Heart right ventricle (tissue), 16 donors: ENCODE results near the gene RPS6KA6. TPM values are rescaled to one million over a fixed set of nuclear protein-coding genes. Genes with fewer than 3 reads are reported as not detected.

Source experiments
- ATAC-seq, 8 donors: fragments of 200-7000 bp; cut with Tn5 transposase; one replicate each; pipeline ENCODE4 v1.9.1; 2020; ENCODE audit warnings: mild to moderate bottlenecking in 8 of 8, moderate library complexity in 8 of 8, moderate number of reproducible peaks in 1 of 8
- DNase-seq, 2 donors: peaks; one replicate each; pipeline ENCODE4 v3.0.0-alpha.2; 2020
- H3K27ac ChIP-seq, 10 donors: fragments of 200-600 bp; sonication (generic) in 2 of 10; one replicate each; pipeline versions ENCODE4 v1.5.0 to v1.8.0; 2020 to 2022; ENCODE audit warnings: mild to moderate bottlenecking in 3 of 10
- H3K27me3 ChIP-seq, 7 donors: fragments of 200-600 bp; one replicate each; pipeline ENCODE4 v1.8.0; 2021 to 2022; ENCODE audit warnings: mild to moderate bottlenecking in 2 of 7
- H3K36me3 ChIP-seq, 9 donors: fragments of 200-600 bp; sonication (generic) in 1 of 9; one replicate each; pipeline versions ENCODE4 v1.5.0 to v1.8.0; 2020 to 2022; ENCODE audit warnings: mild to moderate bottlenecking in 2 of 9
- H3K4me1 ChIP-seq, 9 donors: fragments of 200-600 bp; sonication (generic) in 1 of 9; one replicate each; pipeline versions ENCODE4 v1.5.0 to v1.8.0; 2020 to 2022; ENCODE audit warnings: mild to moderate bottlenecking in 4 of 9
- H3K4me3 ChIP-seq, 10 donors: fragments of 200-600 bp; sonication (generic) in 2 of 10; one replicate each; pipeline versions ENCODE4 v1.5.0 to v1.8.0; 2020 to 2022; ENCODE audit warnings: mild to moderate bottlenecking in 7 of 10, moderate library complexity in 2 of 10
- H3K9me3 ChIP-seq, 11 donors: fragments of 200-600 bp in 10 of 11; sonication (generic) in 2 of 11; one replicate each; pipeline versions ENCODE4 v1.5.0 to v1.8.0; 2013 to 2022; ENCODE audit warnings: mild to moderate bottlenecking in 2 of 11, control low read depth in 1 of 11, moderate library complexity in 1 of 11
- WGBS, 2 donors: extraction: QIAGEN DNeasy Blood & Tissue Kit; methylation state at CpG; one replicate each; pipeline ENCODE4 v1.1.7; 2013; ENCODE audit warnings: inconsistent platforms in 1 of 2; 5-methylcytosine and 5-hydroxymethylcytosine counted together
- intact Hi-C, 10 donors: fragments of 100-400 bp; cut with DNase I; formaldehyde crosslinking; loops; one replicate each; pipeline versions ENCODE4 v1.11.1 to v1.14.2; 2022
- polyA plus RNA-seq, 2 donors: library from polyadenylated mRNA; stranded (reverse); fragments of 200-250 nt; gene quantifications; one replicate each; pipeline ENCODE4 v1.2.3, GENCODE V29; 2013
- total RNA-seq, 10 donors: library from RNA; stranded (reverse); fragmentation: NEBNext Ultra II Directional in 3 of 10; extraction: Animal tissue kit (Norgen Biotek cat#: 25700) in 3 of 10; gene quantifications; one replicate each; pipeline versions ENCODE4 v1.2.1 to v1.2.4, GENCODE V29; 2021 to 2023
- TF ChIP-seq, protein P1 (sequence below), 9 donors: fragments of 200-600 bp; sonication (generic) in 2 of 9; IDR thresholded peaks; one replicate each; pipeline versions ENCODE4 v1.5.0 to v1.8.0; 2021 to 2022; ENCODE audit warnings: antibody characterized with exemption in 9 of 9, mild to moderate bottlenecking in 5 of 9, moderate library complexity in 1 of 9
- donor health status: Arrhythmogenic right ventricular cardiomyopathy.
- donor health status: ischemic (EF 13 %, LVEDD 7.1; RV severe dilation, severe dysfunction).
- donor health status: healthy with polysubstance abuse.
- donor health status: DM: no; HTN: yes; CAD: no.
- donor health status: DM: no; HTN: no; CAD: no.
- donor health status: ischemic (EF 25% LVEDD 6.9; RV normal size, moderate dysfunction).
- donor health status: ischemic (EF 25% LVEDD 5.7; RV mildly dilated, moderate dysfunction).
- donor health status: healthy.
- donor health status: DM: yes; HTN: yes; CAD: no.
- donor health status: Ischemic cardiomyopathy.
- donor health status: ischemic (EF 35%, LVEDD 5.7; RV mildly dilated, moderate dysfunction).
- donor health status: nonischemic (EF 11% LVEDD 7.7; RV severe dilation, severe dysfunction).
- donor health status: DM: yes; HTN: yes; CAD: no.
- donor health status: PGD.
- donor health status: ischemic (EF 29% LVEDD 5.4; RV normal size, mild dysfunction).
- donor health status: nonischemic (EF 23%, LVEDD 6.1; RV moderate dilation, normal function).

The RPS6KA6 gene
- total and polyA plus RNA-seq, 12 donors: 0.04 to 1.3 (median 0.45) TPM

DNA sequence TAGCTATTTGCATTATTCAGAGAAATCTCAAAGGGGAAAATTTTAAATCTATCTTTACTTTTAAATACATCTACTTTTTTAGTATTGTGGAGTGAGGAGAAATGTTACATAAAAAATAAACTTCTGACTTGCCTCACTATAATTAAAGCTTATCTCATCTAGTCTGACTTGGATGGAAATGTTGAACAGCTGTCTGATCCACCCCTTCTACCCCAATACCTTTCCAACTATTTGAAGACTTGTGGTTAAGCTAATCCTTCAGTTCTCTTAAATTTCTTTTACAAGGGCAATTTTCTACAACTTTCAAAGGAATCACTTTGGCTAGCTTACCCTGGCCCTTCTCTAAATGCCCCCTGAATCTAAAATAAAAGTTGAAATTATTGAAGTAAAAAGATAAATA, 17.3 kb upstream of the RPS6KA6 start:
- Histone ChIP-seq H3K4me1 (no peaks in the 10 kb centered on the region), H3K36me3 (no peaks in the 10 kb centered on the region), H3K27me3 (peaks cover 0 to 5% (median 0%) of the 10 kb centered on the region in 7 donors), H3K27ac (no peak overlapping the region), H3K4me3 (no peak overlapping the region), H3K9me3 (no peaks in the 10 kb centered on the region)
- intact Hi-C loops: no loop called here
- ATAC-seq (no peak), DNase-seq (no peak)
- TF ChIP-seq, protein P1, sequence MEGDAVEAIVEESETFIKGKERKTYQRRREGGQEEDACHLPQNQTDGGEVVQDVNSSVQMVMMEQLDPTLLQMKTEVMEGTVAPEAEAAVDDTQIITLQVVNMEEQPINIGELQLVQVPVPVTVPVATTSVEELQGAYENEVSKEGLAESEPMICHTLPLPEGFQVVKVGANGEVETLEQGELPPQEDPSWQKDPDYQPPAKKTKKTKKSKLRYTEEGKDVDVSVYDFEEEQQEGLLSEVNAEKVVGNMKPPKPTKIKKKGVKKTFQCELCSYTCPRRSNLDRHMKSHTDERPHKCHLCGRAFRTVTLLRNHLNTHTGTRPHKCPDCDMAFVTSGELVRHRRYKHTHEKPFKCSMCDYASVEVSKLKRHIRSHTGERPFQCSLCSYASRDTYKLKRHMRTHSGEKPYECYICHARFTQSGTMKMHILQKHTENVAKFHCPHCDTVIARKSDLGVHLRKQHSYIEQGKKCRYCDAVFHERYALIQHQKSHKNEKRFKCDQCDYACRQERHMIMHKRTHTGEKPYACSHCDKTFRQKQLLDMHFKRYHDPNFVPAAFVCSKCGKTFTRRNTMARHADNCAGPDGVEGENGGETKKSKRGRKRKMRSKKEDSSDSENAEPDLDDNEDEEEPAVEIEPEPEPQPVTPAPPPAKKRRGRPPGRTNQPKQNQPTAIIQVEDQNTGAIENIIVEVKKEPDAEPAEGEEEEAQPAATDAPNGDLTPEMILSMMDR (IDR thresholded peaks at IDR 0.05): no peak

DNA sequence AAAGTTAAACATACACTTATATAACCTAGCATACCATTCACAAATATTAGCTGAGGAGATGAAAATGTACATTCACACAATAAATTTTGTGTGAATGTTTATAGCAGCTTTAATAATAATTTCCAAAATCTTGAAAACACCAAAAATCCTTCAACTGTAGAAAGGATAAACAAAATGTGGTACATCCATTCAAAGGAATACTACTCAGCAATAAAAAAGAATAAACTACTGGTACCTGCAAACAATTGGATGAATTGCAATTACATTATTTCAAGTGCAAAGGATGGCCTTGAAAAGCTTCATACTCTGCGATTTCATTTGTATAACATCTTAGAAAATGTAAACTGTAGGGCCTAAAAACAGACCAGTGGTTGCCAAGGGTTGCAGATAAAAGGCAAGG, 11.7 kb upstream of the RPS6KA6 start:
- DNase-seq: no peak
- no peaks in the 10 kb centered on the region for H3K36me3 ChIP-seq
- no peaks in the 10 kb centered on the region for H3K27me3 ChIP-seq
- H3K27ac ChIP-seq: no peak overlapping the region
- no peak for ATAC-seq
- H3K4me1 ChIP-seq: no peaks in the 10 kb centered on the region
- H3K4me3 ChIP-seq: no peak overlapping the region
- WGBS, 2 donors: 87% methylated on average over 1 of the region's 1 CpG
- intact Hi-C loops: no loop called here
- H3K9me3 ChIP-seq: peaks cover 0 to 12% (median 0%) of the 10 kb centered on the region in 11 donors
- TF ChIP-seq, protein P1 (IDR thresholded peaks at IDR 0.05): no peak

DNA sequence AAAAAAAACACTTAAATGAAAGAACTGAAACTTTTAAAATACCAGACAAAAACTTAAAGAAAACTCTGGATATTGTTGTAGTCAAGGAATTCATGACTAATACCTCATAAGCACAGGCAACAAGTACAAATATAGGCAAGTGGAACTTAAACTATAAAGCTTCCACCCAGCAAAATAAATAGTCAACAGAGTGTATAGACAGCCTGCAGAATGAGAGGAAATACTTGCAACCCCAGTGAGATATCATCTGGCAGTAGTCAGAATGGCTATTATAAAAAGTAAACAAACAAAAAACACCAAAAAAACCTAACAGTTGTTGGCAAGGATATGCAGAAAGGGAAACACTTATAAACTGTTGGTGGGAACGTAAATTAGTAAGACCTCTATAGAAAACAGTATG, 9.6 kb upstream of the RPS6KA6 start:
- ATAC-seq: no peak
- intact Hi-C loops: no loop called here
- Histone ChIP-seq H3K4me1 (no peaks in the 10 kb centered on the region), H3K27ac (no peak overlapping the region), H3K4me3 (no peak overlapping the region), H3K27me3 (no peaks in the 10 kb centered on the region), H3K36me3 (no peaks in the 10 kb centered on the region), H3K9me3 (peaks cover 0 to 12% (median 0%) of the 10 kb centered on the region in 11 donors)
- TF ChIP-seq, protein P1 (IDR thresholded peaks at IDR 0.05): no peak
- DNase-seq: no peak
- 56 to 60% methylated on average over 1 of the region's 1 CpG for WGBS, 2 donors

DNA sequence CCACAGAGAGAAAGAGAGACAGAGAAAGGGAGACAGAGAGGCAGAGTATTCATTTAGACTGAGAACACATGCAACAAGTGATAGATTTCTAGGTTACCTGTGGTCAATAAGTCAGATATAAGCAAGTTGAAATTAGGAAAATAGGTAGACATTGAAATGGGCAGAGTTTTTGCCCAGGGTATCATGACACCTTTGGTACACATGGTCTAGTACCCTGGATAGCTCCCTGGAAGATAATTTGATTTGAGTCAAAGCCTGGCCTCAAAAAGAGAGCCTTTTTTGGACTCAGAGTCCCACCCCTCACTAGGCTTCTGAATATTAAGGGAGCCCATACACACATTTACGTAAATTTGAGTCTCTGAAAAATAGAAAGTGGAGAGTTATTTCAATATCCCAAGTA, 4.0 kb upstream of the RPS6KA6 start:
- DNase-seq (no peak), ATAC-seq (no peak)
- H3K4me1 ChIP-seq: peaks cover 0 to 4% (median 0%) of the 10 kb centered on the region in 9 donors
- H3K4me3 ChIP-seq: no peak overlapping the region
- 87 to 100% methylated on average over 1 of the region's 1 CpG for WGBS, 2 donors
- peaks cover 0 to 23% (median 0%) of the 10 kb centered on the region in 7 donors for H3K27me3 ChIP-seq
- intact Hi-C loops: no loop called here
- H3K27ac ChIP-seq: no peak overlapping the region
- H3K36me3 ChIP-seq: no peaks in the 10 kb centered on the region
- peaks cover 0 to 5% (median 0%) of the 10 kb centered on the region in 11 donors for H3K9me3 ChIP-seq
- TF ChIP-seq, protein P1 (IDR thresholded peaks at IDR 0.05): no peak
